GM18867 (cell line): ENCODE results near the gene LCN1.
"Not testable (repeated sequence)": the region's sequence is repeated elsewhere in the genome, so short reads cannot be mapped to it uniquely, and the experiment has no call there.

Experiments used
- ATAC-seq: cut with Tn5 transposase; IDR thresholded peaks from one replicate; pipeline ENCODE4 v1.9.1; 2021; ENCODE audit warnings: mild to moderate bottlenecking, moderate library complexity; ENCODE audit not compliant: unreplicated experiment

Gene LCN1

GRCh38 chr9:135522137-135522877, 1.1 kb downstream of the LCN1 start:
- no peak for ATAC-seq

- ATAC-seq = no peak
Measured at GRCh38 chr9:135522931-135523330, 1.7 kb downstream of the LCN1 start.

DNA sequence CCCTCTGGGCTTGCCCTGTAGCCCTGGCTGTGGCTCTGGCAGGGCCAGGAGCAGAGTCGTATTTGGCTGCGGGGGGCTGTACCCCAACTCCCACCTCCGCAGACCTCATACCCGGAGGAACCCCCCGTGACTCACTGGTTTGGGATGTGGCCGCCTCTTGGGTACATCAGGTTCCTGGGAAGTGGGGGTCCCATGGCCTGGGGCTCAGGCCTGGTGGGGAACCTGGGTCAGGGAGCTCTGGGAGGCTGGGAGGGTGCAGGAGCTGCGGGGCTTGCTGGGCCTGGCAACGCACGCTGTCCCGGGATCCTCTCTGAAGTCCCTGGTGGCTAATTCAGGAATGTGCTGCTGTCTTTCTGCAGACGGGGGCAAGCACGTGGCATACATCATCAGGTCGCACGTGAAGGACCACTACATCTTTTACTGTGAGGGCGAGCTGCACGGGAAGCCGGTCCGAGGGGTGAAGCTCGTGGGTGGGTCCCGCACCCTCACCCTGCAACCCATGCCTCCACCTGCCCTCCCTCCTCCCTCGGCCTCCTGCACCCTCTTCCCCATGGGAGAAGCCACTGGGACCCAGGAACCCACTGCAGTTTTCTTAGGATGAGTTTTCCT, 2.4 kb downstream of the LCN1 start:
- no peak for ATAC-seq

DNA sequence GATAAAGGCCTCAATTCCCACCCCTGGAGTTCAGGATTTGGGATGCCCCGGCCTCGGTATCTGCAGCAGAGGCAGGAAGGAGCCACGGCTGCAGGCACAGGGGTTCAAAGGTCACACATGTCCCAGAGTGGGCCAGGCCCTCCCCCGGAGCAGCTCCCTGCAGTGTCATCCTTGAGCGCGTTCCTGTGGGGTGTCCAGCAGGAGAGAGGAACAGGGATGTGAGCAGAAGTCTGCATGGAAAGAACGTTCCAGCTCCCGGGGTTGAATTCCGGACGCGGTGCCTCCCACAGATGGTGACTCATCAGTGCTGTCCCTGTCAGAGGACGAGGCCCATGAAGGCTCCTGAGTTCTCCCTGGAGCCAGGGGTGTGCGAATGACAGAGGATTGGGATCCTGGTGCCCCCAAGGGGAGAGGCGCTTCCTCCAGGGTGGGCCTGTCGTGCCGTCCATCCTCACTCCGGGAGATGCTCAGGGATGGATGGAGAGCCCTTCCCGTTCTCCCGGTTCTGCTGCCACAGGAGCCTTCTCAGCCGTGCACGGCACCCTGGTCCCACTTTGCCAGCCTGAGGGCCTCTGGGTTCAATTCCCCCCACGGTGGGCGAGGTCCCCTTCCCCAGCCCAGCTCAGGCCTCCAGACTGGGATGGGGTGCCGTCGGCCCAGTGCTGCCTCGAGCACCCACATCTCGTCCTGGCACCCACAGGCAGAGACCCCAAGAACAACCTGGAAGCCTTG, 3.1 kb downstream of the LCN1 start:
- ATAC-seq = no peak

GRCh38 chr9:135525241-135526088, 4.2 kb downstream of the LCN1 start:
- no peak for ATAC-seq

- ATAC-seq = no peak
Measured at GRCh38 chr9:135526089-135526729, 5.0 kb downstream of the LCN1 start.

- no peak for ATAC-seq
Measured at GRCh38 chr9:135526730-135527571, 5.7 kb downstream of the LCN1 start.

DNA sequence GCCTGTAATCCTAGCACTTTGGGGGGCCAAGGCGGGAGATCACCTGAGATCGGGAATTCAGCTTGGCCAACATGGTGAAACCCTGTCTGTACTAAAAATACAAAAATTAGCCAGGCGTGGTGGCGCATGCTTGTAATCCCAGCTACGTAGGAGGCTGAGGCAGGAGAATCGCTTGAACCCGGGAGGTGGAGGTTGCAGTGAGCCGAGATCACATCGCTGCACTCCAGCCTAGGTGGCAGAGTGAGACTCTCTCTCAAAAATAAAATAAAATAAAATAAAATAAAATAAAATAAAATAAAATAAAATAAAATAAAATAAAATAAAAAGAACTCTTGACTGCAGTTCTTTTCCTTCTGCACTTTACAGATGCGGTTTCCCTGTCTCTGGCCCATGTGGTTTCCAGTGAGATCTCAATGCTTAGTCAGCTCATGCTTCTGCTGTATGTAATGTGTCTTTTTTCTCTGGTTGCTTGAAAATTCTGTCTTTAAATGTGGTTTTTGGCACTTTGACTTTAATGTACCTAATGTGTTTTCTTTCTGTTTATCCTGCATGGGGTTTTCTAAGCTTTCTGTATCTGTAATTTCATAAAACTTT, 7.7 kb downstream of the LCN1 start:
- ATAC-seq = not testable (repeated sequence)

- ATAC-seq = no peak
Measured at GRCh38 chr9:135530146-135530545, 8.9 kb downstream of the LCN1 start.

DNA sequence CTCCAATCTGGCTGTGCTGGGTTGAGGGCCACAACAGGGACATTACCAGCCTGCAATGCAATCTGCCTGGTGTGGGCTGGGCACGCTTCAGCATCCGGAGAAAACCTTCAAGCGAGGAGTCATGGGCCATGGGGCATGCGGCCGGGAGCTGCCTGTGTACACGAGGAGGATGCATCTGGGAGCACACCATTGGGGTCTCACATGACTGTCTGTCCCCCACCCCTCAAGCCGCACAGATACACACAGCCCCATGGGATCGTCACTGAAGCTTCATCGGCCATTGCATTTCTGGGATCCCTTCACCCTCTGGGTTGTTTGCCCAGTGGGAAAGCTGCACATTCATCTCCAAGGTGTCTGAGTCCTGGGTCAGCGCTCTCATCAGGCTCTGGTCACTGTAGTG, 9.9 kb downstream of the LCN1 start:
- no peak for ATAC-seq

- no peak for ATAC-seq
Measured at GRCh38 chr9:135533113-135533512, 11.9 kb downstream of the LCN1 start.

- no peak for ATAC-seq
Measured at GRCh38 chr9:135533674-135534073, 12.4 kb downstream of the LCN1 start.

- not testable (repeated sequence) for ATAC-seq
Measured at GRCh38 chr9:135534192-135534711, 13.0 kb downstream of the LCN1 start.

- ATAC-seq = not testable (repeated sequence)
Measured at GRCh38 chr9:135534826-135535225, 13.6 kb downstream of the LCN1 start.

- ATAC-seq = not testable (repeated sequence)
Measured at GRCh38 chr9:135535631-135536030, 14.4 kb downstream of the LCN1 start.

- ATAC-seq = no peak
Measured at GRCh38 chr9:135536216-135536615, 15.0 kb downstream of the LCN1 start.

DNA sequence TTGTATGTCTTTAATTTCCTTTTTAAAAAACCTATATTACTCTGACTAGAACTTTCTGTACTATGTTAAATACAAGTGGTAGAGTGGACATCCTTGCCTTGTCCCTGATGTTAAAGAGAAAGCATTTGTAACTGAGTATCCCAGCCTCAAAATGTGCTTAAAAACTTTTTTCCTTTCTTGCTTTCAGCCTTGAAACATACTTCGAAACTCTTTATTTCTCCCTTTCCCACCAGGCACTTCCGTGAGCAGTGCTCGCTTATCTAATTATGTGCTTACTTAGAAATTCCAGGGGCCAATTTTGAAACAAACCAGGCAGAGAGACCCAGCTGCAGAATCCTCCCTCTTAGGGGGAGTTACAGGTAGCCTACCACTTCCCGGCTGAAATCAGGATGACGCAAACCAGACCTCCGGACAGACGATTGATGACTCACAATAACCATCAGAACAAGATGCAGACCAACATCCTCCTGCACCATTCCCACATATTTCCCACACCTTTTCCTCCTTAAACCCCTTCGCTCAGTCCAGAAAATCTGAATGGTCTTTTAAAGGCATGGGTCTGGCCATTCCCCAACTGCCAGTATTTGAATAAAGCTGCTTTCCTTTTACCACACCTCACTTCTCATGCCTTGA, 22.1 kb downstream of the LCN1 start:
- not testable (repeated sequence) for ATAC-seq

- ATAC-seq = no peak
Measured at GRCh38 chr9:135544981-135545635, 23.9 kb downstream of the LCN1 start.
